A673 (cell line): Measurements from ENCODE around the gene GPR31.

Experiments used
- EZH2 ChIP-seq: fragments of 200-600 bp; sonication (generic); IDR thresholded peaks from 2 replicates; pipeline ENCODE4 v1.6.1; 2017; ENCODE audit warnings: borderline replicate concordance, low read depth, mild to moderate bottlenecking, mixed read lengths, antibody characterized with exemption, low read length; ENCODE audit not compliant: poor library complexity, severe bottlenecking
- TF ChIP-seq, protein P1 (sequence below): fragments of 300-800, 200-600 bp; sonication (generic); conservative IDR thresholded peaks from 2 replicates; pipeline ENCODE4 v1.5.1; 2017; ENCODE audit warnings: low read depth, mild to moderate bottlenecking, antibody characterized with exemption, low read length, moderate library complexity, mixed read lengths

DNA sequence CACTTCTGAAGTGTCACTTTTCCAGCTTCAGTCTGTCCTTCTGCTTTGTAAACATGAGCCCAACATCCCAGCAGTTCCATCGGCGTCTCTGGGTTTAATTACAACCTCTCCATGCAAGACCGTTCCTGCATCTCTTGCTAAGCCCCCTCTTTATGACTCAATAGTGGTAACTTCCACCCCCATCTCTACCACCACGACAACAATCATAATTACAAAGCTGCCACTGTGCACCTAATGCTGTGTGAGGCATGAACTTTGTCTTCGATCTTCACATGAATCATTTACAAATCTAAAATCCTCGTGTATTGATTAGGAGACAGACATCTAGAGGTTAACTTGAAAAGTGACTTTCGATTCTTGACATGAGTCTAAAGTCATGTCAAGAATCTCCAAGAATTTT, 39.8 kb downstream of the GPR31 start:
- TF ChIP-seq, protein P1, sequence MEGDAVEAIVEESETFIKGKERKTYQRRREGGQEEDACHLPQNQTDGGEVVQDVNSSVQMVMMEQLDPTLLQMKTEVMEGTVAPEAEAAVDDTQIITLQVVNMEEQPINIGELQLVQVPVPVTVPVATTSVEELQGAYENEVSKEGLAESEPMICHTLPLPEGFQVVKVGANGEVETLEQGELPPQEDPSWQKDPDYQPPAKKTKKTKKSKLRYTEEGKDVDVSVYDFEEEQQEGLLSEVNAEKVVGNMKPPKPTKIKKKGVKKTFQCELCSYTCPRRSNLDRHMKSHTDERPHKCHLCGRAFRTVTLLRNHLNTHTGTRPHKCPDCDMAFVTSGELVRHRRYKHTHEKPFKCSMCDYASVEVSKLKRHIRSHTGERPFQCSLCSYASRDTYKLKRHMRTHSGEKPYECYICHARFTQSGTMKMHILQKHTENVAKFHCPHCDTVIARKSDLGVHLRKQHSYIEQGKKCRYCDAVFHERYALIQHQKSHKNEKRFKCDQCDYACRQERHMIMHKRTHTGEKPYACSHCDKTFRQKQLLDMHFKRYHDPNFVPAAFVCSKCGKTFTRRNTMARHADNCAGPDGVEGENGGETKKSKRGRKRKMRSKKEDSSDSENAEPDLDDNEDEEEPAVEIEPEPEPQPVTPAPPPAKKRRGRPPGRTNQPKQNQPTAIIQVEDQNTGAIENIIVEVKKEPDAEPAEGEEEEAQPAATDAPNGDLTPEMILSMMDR, result no peak
- no peak for TF ChIP-seq EZH2
